GM19025 (cell line): ENCODE measurements around the gene OR5M11.
"Not testable (repeated sequence)": the region's sequence is repeated elsewhere in the genome, so short reads cannot be mapped to it uniquely, and the experiment has no call there.

ENCODE experiments used
- ATAC-seq: cut with Tn5 transposase; IDR thresholded peaks from one replicate; pipeline ENCODE4 v1.9.1; 2021; ENCODE audit warnings: mild to moderate bottlenecking, low read depth, moderate library complexity; ENCODE audit not compliant: unreplicated experiment

The OR5M11 gene

GRCh38 chr11:56543157-56543556, at the start of gene OR5M11:
OR5M11 (minus strand) TSS chr11:56543257; CDS start chr11:56543257, 0 bp downstream.
- ATAC-seq = no peak

- ATAC-seq = not testable (repeated sequence)
Observed at GRCh38 chr11:56592088-56592717, 49.1 kb upstream of the OR5M11 start.

GRCh38 chr11:56577621-56578020, 34.6 kb upstream of the OR5M11 start, which contains the start of gene OR5M10:
OR5M10 (minus strand) TSS chr11:56577721; CDS start chr11:56577721, 0 bp downstream.
- no peak for ATAC-seq

- ATAC-seq = no peak
Observed at GRCh38 chr11:56558574-56558973, 15.5 kb upstream of the OR5M11 start.

GRCh38 chr11:56554691-56555090, 11.6 kb upstream of the OR5M11 start:
- ATAC-seq = not testable (repeated sequence)

- no peak for ATAC-seq
Observed at GRCh38 chr11:56545531-56545930, 2.5 kb upstream of the OR5M11 start.

- ATAC-seq = no peak
Observed at GRCh38 chr11:56543739-56544138, 682 bp upstream of the OR5M11 start.

- ATAC-seq = no peak
Observed at GRCh38 chr11:56533054-56533740, 9.9 kb downstream of the OR5M11 start.

- ATAC-seq = no peak
Observed at GRCh38 chr11:56531856-56532255, 11.2 kb downstream of the OR5M11 start.

- ATAC-seq = no peak
Observed at GRCh38 chr11:56522008-56522407, 21.0 kb downstream of the OR5M11 start.

GRCh38 chr11:56513280-56513679, 29.8 kb downstream of the OR5M11 start:
- no peak for ATAC-seq

- ATAC-seq = no peak
Observed at GRCh38 chr11:56509439-56509838, 33.6 kb downstream of the OR5M11 start.

- no peak for ATAC-seq
Observed at GRCh38 chr11:56497010-56497409, 46.0 kb downstream of the OR5M11 start.

GRCh38 chr11:56495117-56495516, 47.9 kb downstream of the OR5M11 start:
- ATAC-seq = no peak
